Measurements from ENCODE around the gene FAM72D. TPM values are rescaled to one million over a fixed set of nuclear protein-coding genes. Genes with fewer than 3 reads are reported as not detected.
A peak's percentile ranks its signal among the peaks of the same experiment; 100 is the strongest.
"Not testable (repeated sequence)": the region's sequence is repeated elsewhere in the genome, so short reads cannot be mapped to it uniquely, and the experiment has no call there.

Gene FAM72D
- total RNA-seq = 10 to 100 TPM; 21.0 to 23.2 TPM

DNA sequence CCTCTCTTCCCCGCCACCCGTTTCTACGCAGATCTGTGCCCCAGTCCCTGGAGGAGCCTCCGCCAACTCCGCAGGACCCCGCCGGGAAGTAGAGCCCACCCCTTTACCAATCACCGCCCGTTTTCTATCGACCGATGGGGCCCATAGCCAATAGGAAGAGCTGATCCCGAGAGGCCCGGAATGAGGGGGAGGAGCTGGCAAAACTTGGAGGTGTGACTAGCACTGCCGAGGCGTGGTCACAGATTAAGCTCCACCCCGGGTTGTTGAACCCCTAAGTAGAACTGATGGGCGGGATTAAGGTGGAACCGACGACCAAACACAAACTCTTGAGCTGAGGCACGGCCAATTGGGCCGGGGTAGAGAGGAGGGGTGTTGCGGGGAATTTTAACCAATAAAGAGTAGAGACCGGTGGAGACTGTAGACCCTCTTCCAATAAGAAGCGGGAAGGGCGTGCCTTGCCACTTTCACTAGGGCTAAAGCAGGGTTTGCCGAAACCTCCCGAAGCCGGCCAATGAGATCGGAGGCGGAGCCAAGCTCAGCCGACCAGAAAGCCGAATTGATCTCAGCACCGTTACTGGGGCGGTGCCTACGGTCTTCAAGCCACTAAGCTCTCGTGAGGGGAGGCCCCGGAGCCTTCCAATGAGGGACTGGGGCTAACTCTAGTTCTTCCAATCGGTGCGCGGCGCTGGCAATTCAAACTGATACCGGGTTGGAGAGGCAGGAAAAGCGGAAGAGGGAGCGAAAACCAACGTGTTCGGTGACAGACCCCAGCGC is at the start of gene FAM72D, which contains the start of gene SRGAP2B:
Gene FAM72D, plus strand, starts transcription at position 691 of the 774 bp plus-strand sequence. CDS start 874 bp downstream, outside the sequence.
Gene SRGAP2B, minus strand, starts transcription at position 45 of the 774 bp plus-strand sequence. CDS start 2,427 bp downstream, outside the sequence.
- DNase-seq; POLR2A ChIA-PET; H3K27me3 Mint-ChIP-seq; CTCF ChIA-PET; H3K4me1 Mint-ChIP-seq (ENCODE audit: low read depth); H3K9me3 Mint-ChIP-seq; intact Hi-C loops (cut with micrococcal nuclease); H3K36me3 Mint-ChIP-seq (ENCODE audit: low read depth); H3K27ac Mint-ChIP-seq: not testable (repeated sequence)
- ATAC-seq = peak; percentile 84
- H3K4me3 Mint-ChIP-seq = peak within 1 kb of the TSS; percentile 85

DNA sequence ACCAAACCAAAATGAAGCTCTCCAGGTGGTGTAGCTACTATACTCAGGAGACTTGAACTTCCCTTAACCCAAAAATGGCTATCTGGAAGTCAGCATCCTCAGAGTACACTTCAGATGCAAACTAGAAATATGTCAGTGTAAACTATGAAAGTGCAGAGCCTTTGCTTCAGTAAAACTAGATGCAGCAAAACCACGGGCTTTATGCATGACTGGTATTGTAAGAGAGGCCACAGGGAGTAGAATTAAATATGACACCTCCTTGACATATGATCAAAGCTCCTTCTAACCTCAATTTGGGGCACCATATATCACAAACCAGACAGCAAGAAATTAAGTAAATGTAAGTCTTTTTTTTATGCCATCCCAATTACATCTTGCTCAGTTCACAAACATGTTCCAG is 48.2 kb upstream of the FAM72D start:
- H3K36me3 Mint-ChIP-seq (ENCODE audit: low read depth); CTCF ChIA-PET; H3K9me3 Mint-ChIP-seq; H3K27me3 Mint-ChIP-seq; H3K4me1 Mint-ChIP-seq (ENCODE audit: low read depth); intact Hi-C loops (cut with micrococcal nuclease); H3K27ac Mint-ChIP-seq; DNase-seq; POLR2A ChIA-PET; H3K4me3 Mint-ChIP-seq: not testable (repeated sequence)
- peak; percentile 74 for ATAC-seq

DNA sequence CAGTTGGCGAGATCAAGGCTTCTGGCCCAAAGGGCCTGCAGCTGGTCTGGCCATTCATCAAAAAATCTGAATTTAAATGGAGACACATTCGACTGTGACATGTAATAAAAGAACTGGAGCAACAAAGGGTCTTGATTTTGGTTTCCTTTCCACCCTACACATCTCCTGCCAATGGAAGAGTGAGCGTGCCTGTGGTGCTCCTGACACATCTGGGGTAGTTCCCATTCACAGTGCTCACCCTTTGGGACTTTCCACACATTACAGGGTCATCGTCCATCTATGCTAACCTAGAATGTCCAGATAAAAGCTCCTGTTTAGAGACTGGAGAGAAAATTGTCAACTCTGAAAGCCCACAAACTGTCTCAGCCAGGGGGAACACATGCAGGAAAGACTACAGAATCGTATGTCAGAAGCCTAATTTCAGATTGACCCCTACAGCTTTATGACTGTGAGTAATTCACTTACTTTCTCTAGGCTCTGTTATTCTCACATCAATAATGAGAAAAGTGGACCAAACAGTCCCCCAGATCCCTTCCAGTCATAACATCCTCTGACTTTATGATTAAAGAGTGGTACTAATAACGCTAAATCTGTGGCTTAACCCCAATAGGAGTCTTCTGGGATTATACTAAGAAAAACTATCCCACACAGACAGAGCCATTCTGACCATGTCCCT is 47.5 kb upstream of the FAM72D start:
- H3K36me3 Mint-ChIP-seq (ENCODE audit: low read depth); DNase-seq; ATAC-seq; intact Hi-C loops (cut with micrococcal nuclease); H3K9me3 Mint-ChIP-seq; H3K4me3 Mint-ChIP-seq; H3K27ac Mint-ChIP-seq; H3K4me1 Mint-ChIP-seq (ENCODE audit: low read depth); CTCF ChIA-PET; H3K27me3 Mint-ChIP-seq; POLR2A ChIA-PET: not testable (repeated sequence)

DNA sequence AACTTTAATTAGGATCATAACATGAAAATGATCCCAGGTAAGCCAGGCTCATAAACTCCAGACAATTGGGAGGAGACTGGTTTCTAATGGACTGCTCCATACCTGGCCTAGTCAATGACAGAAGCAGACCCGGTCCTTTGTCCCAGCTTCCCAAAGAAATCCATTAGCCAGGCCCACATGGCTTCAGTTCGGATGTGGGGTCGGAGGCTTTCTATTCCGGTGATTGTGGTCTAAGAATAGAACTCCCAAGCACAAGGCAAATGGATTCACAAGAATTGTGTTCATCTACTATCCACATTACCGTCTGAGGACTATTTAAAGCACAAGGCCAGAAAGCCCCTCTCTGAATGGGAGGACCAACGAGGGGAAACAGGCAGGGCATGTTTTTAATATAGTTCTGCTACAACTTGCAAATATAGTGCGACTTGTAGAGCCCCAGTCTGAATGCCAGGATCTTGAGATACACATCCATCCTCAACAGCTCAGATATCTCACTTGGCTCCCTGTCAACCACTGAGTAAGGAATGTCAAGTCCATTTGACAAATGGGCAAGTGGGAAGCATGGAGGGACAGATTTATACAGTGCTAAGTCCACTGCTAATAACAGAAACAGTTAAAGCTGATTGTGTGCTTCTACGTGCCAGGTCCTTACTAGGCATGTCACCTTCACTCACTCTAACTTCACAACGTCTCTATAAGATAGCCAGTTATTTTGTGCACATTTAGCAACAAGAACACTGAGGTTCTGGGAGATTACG is 43.6 kb upstream of the FAM72D start:
- intact Hi-C loops (cut with micrococcal nuclease); H3K27ac Mint-ChIP-seq; H3K4me1 Mint-ChIP-seq (ENCODE audit: low read depth); H3K27me3 Mint-ChIP-seq; CTCF ChIA-PET; POLR2A ChIA-PET; H3K9me3 Mint-ChIP-seq; H3K4me3 Mint-ChIP-seq; H3K36me3 Mint-ChIP-seq (ENCODE audit: low read depth); ATAC-seq; DNase-seq: not testable (repeated sequence)

DNA sequence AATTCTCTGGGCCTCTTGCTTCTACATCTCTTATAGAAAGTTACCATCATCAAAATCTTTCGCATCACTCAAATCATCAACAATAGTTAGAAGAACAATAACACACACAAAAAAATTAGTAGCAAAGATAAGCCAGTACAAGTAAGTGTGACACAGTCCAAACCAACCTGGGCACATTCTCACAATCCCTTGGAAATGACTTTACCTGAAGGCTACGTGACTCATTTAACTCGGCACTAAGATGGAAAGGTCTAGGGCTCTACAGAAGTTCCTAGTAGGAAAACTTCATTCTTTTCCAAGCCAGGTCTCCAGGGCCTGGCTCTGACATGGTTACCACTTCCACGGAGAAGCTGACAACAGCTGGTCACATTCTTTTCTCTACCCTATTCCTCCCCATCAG is 42.3 kb upstream of the FAM72D start:
- H3K9me3 Mint-ChIP-seq; H3K4me3 Mint-ChIP-seq; CTCF ChIA-PET; ATAC-seq; H3K27me3 Mint-ChIP-seq; H3K27ac Mint-ChIP-seq; H3K36me3 Mint-ChIP-seq (ENCODE audit: low read depth); DNase-seq; POLR2A ChIA-PET; H3K4me1 Mint-ChIP-seq (ENCODE audit: low read depth); intact Hi-C loops (cut with micrococcal nuclease): not testable (repeated sequence)

DNA sequence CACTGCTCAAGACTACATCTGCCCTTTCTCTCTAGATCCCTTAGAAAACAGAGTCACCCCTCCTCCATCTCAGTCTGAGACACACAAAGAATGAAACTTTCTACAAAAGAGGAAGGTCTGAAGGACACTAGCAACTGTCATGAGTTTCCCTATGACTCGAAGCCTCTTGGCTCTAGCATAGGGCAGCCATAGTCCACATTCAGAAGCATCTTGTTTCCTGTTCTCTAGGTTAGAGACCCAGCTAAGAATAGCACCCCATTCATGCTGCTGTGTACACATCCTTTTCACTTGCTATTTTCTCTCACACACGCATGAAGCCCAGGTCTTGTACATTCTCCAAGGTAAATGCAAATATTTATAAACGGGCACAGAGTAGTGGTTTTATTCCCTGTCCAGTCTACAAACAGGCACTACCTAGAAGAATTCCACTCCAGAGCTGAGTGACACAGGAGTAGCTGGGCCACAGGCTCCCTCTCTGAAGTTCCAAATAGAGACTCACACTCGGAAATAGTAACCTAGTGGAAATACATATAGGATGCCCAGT is 40.5 kb upstream of the FAM72D start:
- CTCF ChIA-PET; H3K4me1 Mint-ChIP-seq (ENCODE audit: low read depth); H3K36me3 Mint-ChIP-seq (ENCODE audit: low read depth); H3K9me3 Mint-ChIP-seq; DNase-seq; H3K27ac Mint-ChIP-seq; H3K4me3 Mint-ChIP-seq; POLR2A ChIA-PET; H3K27me3 Mint-ChIP-seq; intact Hi-C loops (cut with micrococcal nuclease): not testable (repeated sequence)
- ATAC-seq = peak; percentile 94

DNA sequence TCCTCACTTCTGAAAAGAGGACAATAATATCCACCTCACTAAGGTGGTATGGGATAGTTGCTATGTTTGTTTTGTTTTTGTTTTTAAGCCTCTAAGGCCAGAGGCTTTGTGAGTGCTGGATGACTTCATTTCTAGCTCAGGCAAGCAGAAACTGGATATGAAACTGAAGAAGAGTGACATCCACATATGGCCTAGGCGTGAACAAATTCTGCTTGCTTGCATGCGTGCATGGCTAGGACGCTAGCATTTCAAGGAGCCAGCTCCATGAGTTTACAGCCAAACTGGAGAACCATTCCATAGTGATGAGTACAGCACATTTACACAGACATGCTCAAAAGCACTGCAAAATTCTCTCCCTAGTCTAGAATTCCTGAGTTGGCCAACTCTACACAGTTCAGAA is 37.6 kb upstream of the FAM72D start:
- CTCF ChIA-PET; H3K36me3 Mint-ChIP-seq (ENCODE audit: low read depth); H3K27me3 Mint-ChIP-seq; DNase-seq; intact Hi-C loops (cut with micrococcal nuclease); POLR2A ChIA-PET; ATAC-seq; H3K27ac Mint-ChIP-seq; H3K4me3 Mint-ChIP-seq; H3K4me1 Mint-ChIP-seq (ENCODE audit: low read depth); H3K9me3 Mint-ChIP-seq: not testable (repeated sequence)

DNA sequence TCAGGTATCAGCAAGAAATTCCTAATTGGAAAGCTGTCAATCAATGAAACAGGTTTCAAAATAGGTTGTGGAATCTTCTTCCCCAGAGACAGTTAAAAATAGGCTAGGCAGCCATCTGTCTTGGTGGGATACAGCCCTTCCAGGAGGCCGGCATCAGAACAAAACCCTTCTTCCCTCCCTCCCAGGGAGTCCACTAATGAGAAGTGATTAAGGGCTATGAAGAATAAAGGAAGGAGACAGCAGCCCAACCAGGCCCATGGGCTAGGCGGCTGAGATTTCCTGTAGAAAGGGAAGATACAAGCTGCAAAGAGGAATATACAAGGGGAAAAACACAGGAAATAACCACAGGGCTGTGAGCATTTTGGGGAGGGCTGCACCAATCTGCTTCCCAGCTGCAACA is 32.5 kb upstream of the FAM72D start:
- H3K4me1 Mint-ChIP-seq (ENCODE audit: low read depth); H3K27ac Mint-ChIP-seq; DNase-seq; H3K36me3 Mint-ChIP-seq (ENCODE audit: low read depth); ATAC-seq; intact Hi-C loops (cut with micrococcal nuclease); H3K27me3 Mint-ChIP-seq; H3K4me3 Mint-ChIP-seq; CTCF ChIA-PET; POLR2A ChIA-PET; H3K9me3 Mint-ChIP-seq: not testable (repeated sequence)

DNA sequence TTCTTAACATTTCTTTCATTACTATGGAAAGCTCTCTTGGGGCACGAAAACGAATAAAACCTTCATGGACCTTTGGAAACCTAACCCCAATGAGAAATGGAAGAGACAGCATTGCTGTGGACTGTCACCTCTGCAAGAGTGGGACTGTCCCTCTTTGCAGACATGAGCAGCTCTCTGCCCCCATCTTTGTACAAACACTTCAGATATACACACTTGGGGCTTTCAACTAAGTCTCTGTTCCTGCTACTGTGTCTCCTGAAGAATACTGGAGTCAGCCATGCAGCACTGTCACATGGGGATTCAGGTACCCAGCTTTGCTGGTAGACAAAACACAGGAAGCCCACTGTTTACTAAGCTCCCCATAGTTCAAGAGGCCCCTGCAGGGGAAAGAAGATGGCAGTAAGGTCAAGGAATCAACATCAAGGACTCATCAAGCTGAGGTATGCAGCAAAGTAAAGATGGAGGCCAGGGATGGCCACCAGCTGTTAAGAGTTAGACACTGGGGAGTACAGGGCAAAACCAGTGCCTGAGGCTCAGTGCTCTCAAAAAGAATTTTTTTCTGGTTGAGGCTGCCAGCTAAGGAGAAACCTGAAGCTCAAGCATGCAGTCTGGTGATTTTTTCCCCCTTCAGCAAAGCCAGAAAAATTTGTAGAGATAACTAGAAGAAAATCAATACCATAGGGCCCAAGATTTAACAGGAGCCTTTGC is 31.7 kb upstream of the FAM72D start:
- H3K9me3 Mint-ChIP-seq; ATAC-seq; POLR2A ChIA-PET; DNase-seq; H3K27me3 Mint-ChIP-seq; H3K36me3 Mint-ChIP-seq (ENCODE audit: low read depth); H3K4me3 Mint-ChIP-seq; intact Hi-C loops (cut with micrococcal nuclease); H3K4me1 Mint-ChIP-seq (ENCODE audit: low read depth); H3K27ac Mint-ChIP-seq; CTCF ChIA-PET: not testable (repeated sequence)

DNA sequence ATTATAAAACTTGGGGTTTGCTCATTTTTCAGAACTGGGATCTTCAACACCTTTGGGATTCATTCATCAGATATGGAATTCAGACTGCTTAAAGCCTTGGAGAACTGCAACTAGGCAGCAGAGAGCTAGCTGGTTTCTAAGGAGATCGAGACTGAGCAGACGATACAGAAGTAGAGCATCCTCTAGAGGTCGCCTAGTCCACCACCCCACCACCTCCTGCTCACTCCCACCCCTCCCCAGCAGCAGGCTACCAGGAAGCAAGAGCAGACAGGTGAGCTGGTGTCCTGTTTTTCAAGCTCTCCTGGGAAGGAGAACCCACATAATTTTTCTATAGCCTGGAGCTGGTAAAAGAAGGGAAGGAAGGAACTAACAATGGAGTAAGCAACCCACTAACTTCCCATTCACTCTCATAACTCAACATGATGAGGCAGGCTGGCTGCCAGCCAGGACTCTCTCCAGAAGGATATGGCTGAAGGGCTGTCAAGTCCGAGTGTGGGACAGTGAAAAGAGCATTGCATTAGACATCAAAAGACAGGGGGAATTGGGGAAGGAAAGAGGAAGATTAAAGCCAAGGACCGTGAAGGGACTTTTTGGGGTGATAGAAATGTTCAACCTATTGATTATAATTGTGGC is 30.5 kb upstream of the FAM72D start:
- H3K9me3 Mint-ChIP-seq; POLR2A ChIA-PET; CTCF ChIA-PET; H3K4me1 Mint-ChIP-seq (ENCODE audit: low read depth); H3K4me3 Mint-ChIP-seq; H3K36me3 Mint-ChIP-seq (ENCODE audit: low read depth); intact Hi-C loops (cut with micrococcal nuclease); DNase-seq; H3K27me3 Mint-ChIP-seq; H3K27ac Mint-ChIP-seq; ATAC-seq: not testable (repeated sequence)

DNA sequence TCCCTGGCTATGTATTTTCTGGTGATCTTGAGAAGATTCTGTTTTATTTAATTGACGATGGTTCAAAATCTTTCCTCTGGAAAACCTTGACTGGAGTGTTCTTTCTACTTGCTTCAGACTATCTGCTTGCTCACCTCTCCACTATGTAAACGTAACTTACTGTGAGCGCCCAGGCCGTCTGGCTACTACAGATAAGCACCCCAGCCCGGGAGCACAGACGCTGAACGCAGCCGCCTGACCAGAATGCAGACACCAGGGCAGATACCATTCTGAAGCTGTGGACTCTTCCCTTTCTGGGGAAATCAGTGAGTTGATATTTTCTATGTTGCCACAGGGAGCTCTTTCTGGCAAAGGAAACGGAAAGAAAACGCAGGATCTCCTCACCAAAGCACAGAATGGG is 29.3 kb upstream of the FAM72D start:
- ATAC-seq; intact Hi-C loops (cut with micrococcal nuclease); DNase-seq; POLR2A ChIA-PET; CTCF ChIA-PET; H3K36me3 Mint-ChIP-seq (ENCODE audit: low read depth); H3K27ac Mint-ChIP-seq; H3K4me3 Mint-ChIP-seq; H3K27me3 Mint-ChIP-seq; H3K4me1 Mint-ChIP-seq (ENCODE audit: low read depth); H3K9me3 Mint-ChIP-seq: not testable (repeated sequence)

Measured in activated CD8-positive, alpha-beta T cell treated with anti-CD3 and anti-CD28 coated beads for 36 hours (primary cell).